RWPE1 (cell line): ENCODE measurements around the gene WDR4.
"Not testable (repeated sequence)": the region's sequence is repeated elsewhere in the genome, so short reads cannot be mapped to it uniquely, and the experiment has no call there.

Experiments used
- CTCF ChIA-PET: fragments of 350-600 bp; sonication (Branson Sonifier 250); formaldehyde crosslinking; extraction: SDS; loops from one replicate; lab custom pipeline; 2021; lab: Yijun Ruan, JAX
- POLR2A ChIA-PET: fragments of 400-600 bp; formaldehyde crosslinking; extraction: SDS; loops from one replicate; lab custom pipeline; 2020; ENCODE audit warnings: antibody characterized with exemption; ENCODE audit not compliant: low non-redundant PET; lab: Yijun Ruan, JAX
- DNase-seq: peaks from one replicate; pipeline ENCODE4 v3.0.0; 2012; ENCODE audit warnings: low spot score
- H3K27ac ChIP-seq: fragments of 450-650 bp; 2 replicates; pipeline ENCODE4 v1.5.1; 2017
- CTCF ChIP-seq: fragments of 450-650 bp; conservative IDR thresholded peaks from 2 replicates; pipeline ENCODE4 v1.5.1; 2017; ENCODE audit warnings: low read depth, mild to moderate bottlenecking

WDR4 gene

GRCh38 chr21:42847051-42847707 is 32.2 kb downstream of the WDR4 start:
- ChIA-PET CTCF (no interaction called here), POLR2A (no interaction called here)
- H3K27ac ChIP-seq = 0 out of 2 replicates have a peak overlapping the region, but pooled peaks have one; percentile 1
- TF ChIP-seq CTCF = no peak
- no peak for DNase-seq

DNA sequence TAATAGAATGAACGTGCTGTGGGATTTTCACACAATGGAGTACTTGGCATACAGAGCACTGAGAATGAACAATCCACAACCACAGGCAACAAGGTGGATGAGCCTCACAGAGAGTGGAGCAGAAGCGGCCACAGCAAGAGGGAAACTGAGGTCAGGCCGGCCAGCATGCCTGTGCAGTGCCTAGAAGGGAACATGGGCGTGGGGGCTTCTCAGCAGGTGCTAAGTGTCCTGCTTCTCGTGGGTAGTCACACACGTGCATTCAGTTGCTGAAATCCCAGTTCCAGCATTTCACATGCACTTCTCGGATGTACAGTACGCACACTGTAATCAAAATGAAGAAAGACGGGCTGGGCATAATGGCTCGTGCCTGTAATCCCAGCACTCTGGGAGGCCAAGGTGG is 33.1 kb downstream of the WDR4 start:
- CTCF ChIA-PET = no interaction called here
- H3K27ac ChIP-seq = no peak overlapping the region
- POLR2A ChIA-PET = no interaction called here
- no peak for DNase-seq
- no peak for TF ChIP-seq CTCF

GRCh38 chr21:42845296-42845965 is 33.9 kb downstream of the WDR4 start:
- peak overlapping the region; percentile 38 for H3K27ac ChIP-seq
- ChIA-PET POLR2A (no interaction called here), CTCF (no interaction called here)
- TF ChIP-seq CTCF = no peak
- no peak for DNase-seq

GRCh38 chr21:42844411-42845113 is 34.8 kb downstream of the WDR4 start:
- DNase-seq = no peak
- ChIA-PET CTCF (no interaction called here), POLR2A (interaction anchor here (0.6 kb wide), 1 partner anchor 51 kb away, joined by 4 read pairs; no protein-coding TSS in a partner anchor)
- TF ChIP-seq CTCF = no peak
- peak overlapping the region; percentile 38 for H3K27ac ChIP-seq

- CTCF ChIA-PET = interaction anchor here (0.7 kb wide), 1 partner anchor 951 kb away, joined by 3 read pairs; no protein-coding TSS in a partner anchor
- no peak for DNase-seq
- POLR2A ChIA-PET = no interaction called here
- no peak for TF ChIP-seq CTCF
- H3K27ac ChIP-seq = no peak overlapping the region
Observed at GRCh38 chr21:42843056-42843455, 36.3 kb downstream of the WDR4 start.

DNA sequence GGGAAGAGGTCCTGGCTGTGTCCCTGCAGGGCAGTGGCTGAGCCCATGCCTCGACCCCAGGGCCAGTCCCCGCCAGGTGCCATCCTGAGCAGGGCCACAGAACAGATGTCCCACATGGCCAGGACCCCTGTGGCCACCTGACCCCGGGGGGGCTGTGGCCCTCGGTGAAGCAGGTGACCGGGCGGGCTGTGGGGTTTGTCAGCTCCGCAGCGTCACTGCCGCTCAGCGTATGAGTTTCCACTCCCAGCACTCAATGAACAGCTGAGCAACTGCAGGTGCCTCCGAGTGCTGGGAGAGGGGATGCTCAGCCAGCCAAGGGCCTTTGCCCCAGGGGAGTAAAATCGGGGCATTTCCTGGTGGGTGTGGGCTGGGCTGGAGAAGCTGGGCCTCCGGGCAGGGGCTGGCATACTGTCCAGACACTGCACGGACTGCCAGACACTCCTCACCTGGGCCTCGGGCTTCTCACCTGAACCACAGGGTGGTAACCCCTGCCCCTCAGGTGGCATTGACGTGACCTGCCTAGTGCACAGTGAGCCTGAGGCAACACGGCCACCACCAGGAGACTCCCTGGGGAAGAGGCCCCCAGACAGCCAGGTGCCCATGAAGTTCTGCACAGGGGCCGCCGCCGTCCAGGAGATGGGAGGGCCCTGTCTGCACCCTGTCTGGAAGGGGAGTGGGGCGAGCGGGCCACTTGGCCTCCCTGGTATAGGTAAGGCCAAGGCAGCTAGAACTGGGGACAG is 37.3 kb downstream of the WDR4 start:
- DNase-seq, H3K27ac ChIP-seq: not testable (repeated sequence)
- POLR2A ChIA-PET = interaction anchor here (0.5 kb wide), 1 partner anchor 649 kb away, joined by 3 read pairs; no protein-coding TSS in a partner anchor
- CTCF ChIA-PET = interaction anchor here (0.6 kb wide), 1 partner anchor 29 kb away, joined by 3 read pairs; no protein-coding TSS in a partner anchor
